Frontal cortex (tissue), 4 donors: ENCODE measurements around the gene ABCA1. TPM values are rescaled to one million over a fixed set of nuclear protein-coding genes. Genes with fewer than 3 reads are reported as not detected.
"Not testable (repeated sequence)": the region's sequence is repeated elsewhere in the genome, so short reads cannot be mapped to it uniquely, and the experiment has no call there.

Source experiments
- DNase-seq, 2 donors: peaks; one replicate each; pipeline ENCODE4 v3.0.0; 2012; ENCODE audit warnings: low spot score in 2 of 2
- FAIRE-seq: peaks from 2 replicates; lab custom pipeline; 2012; peaks lifted over from hg19 to GRCh38; lab: Jason Lieb, UNC
- total RNA-seq: library from RNA; depleted of rRNA; stranded (reverse); fragments of >200 nt; gene quantifications from one replicate; pipeline ENCODE4 v1.2.3, GENCODE V29; 2014
- donor health status: control.
- donor health status: control.
- donor health status: control.

ABCA1 gene
- total RNA-seq, 1 donor from 2014 or later: 28.5 TPM

GRCh38 chr9:104911032-104911607, 16.8 kb downstream of the ABCA1 start:
- FAIRE-seq: no peak

GRCh38 chr9:104907278-104907951, 20.5 kb downstream of the ABCA1 start:
- FAIRE-seq (no peak), DNase-seq (no peak)

More at GRCh38 chr9:104911032-104911607, 16.8 kb downstream of the ABCA1 start:
- no peak for DNase-seq

GRCh38 chr9:104906441-104907277, 21.3 kb downstream of the ABCA1 start:
- FAIRE-seq: no peak

GRCh38 chr9:104905931-104906330, 22.0 kb downstream of the ABCA1 start:
- no peak for DNase-seq
- no peak for FAIRE-seq

More at GRCh38 chr9:104906441-104907277, 21.3 kb downstream of the ABCA1 start:
- DNase-seq: no peak

- no peak for FAIRE-seq
- DNase-seq: no peak
These were observed 22.6 kb downstream of the ABCA1 start for GRCh38 chr9:104905153-104905901.

GRCh38 chr9:104903609-104904008, 24.3 kb downstream of the ABCA1 start:
- DNase-seq (no peak), FAIRE-seq (no peak)

GRCh38 chr9:104900871-104901270, 27.1 kb downstream of the ABCA1 start:
- FAIRE-seq: no peak
- DNase-seq: no peak

- no peak for DNase-seq
- FAIRE-seq: no peak
These were observed 27.6 kb downstream of the ABCA1 start for GRCh38 chr9:104900324-104900723.

GRCh38 chr9:104899759-104900247, 28.2 kb downstream of the ABCA1 start:
- FAIRE-seq: no peak
- no peak for DNase-seq

GRCh38 chr9:104898376-104898775, 29.6 kb downstream of the ABCA1 start:
- not testable (repeated sequence) for FAIRE-seq, DNase-seq

- FAIRE-seq: no peak
- no peak for DNase-seq
These were observed 31.8 kb downstream of the ABCA1 start for GRCh38 chr9:104896131-104896530.

GRCh38 chr9:104895572-104895971, 32.4 kb downstream of the ABCA1 start:
- no peak for FAIRE-seq

GRCh38 chr9:104892701-104893100, 35.3 kb downstream of the ABCA1 start:
- FAIRE-seq: no peak
- no peak for DNase-seq

More at GRCh38 chr9:104895572-104895971, 32.4 kb downstream of the ABCA1 start:
- no peak for DNase-seq

- DNase-seq: no peak
These were observed 37.6 kb downstream of the ABCA1 start for GRCh38 chr9:104890433-104890770.

GRCh38 chr9:104885818-104886709, 41.9 kb downstream of the ABCA1 start:
- no peak for DNase-seq
- FAIRE-seq: no peak

More at GRCh38 chr9:104890433-104890770, 37.6 kb downstream of the ABCA1 start:
- FAIRE-seq: no peak

GRCh38 chr9:104883169-104883568, 44.8 kb downstream of the ABCA1 start:
- DNase-seq (no peak), FAIRE-seq (no peak)

GRCh38 chr9:104882566-104882965, 45.4 kb downstream of the ABCA1 start:
- FAIRE-seq: no peak

GRCh38 chr9:104882086-104882485, 45.9 kb downstream of the ABCA1 start:
- FAIRE-seq (no peak), DNase-seq (no peak)

More at GRCh38 chr9:104882566-104882965, 45.4 kb downstream of the ABCA1 start:
- no peak for DNase-seq
